GM12878 (cell line): ENCODE results near the gene GABRB1.

Experiments used
- CTCF ChIP-seq, 3 experiments: IDR thresholded peaks in 2 of 3; conservative IDR thresholded peaks in 1 of 3; 2 replicates each; pipeline ENCODE4 v1.5.1; 2011; ENCODE audit warnings: low read depth in 3 of 3, low read length in 3 of 3, mild to moderate bottlenecking in 3 of 3, control low read depth in 2 of 3, moderate library complexity in 2 of 3, inconsistent platforms in 1 of 3, mixed read lengths in 1 of 3; ENCODE audit not compliant: control insufficient read depth in 2 of 3, insufficient read depth in 1 of 3; ENCODE audit errors: extremely low read depth in 1 of 3
- PBX3 ChIP-seq: IDR thresholded peaks from 2 replicates; pipeline ENCODE4 v1.6.1; 2011; ENCODE audit warnings: mild to moderate bottlenecking, low read depth, low read length, moderate library complexity; ENCODE audit not compliant: insufficient replicate concordance

- TF ChIP-seq PBX3 (no peak), CTCF (IDR thresholded peaks at IDR 0.05 in 2 of 3, conservative IDR thresholded peaks at IDR 0.05 in 1 of 3; ENCODE audit: control insufficient read depth in 2 of 3, extremely low read depth in 1 of 3, insufficient read depth in 1 of 3, low read depth in 3 of 3, low read length in 3 of 3) (no peak)
Measured at GRCh38 chr4:47315346-47315745, 284.0 kb downstream of the GABRB1 start.
